BJ (cell line): ENCODE results near the gene ELOVL6. TPM values are rescaled to one million over a fixed set of nuclear protein-coding genes. Genes with fewer than 3 reads are reported as not detected.

Experiments
- CTCF ChIA-PET: fragments of 350-600 bp; formaldehyde crosslinking; extraction: SDS; loops from one replicate; lab custom pipeline; 2021; ENCODE audit warnings: antibody characterized with exemption, inconsistent platforms; lab: Yijun Ruan, JAX
- POLR2A ChIA-PET: fragments of 300-600 bp; sonication (Branson Sonifier 250); formaldehyde crosslinking; extraction: SDS; loops from one replicate; lab custom pipeline; 2021; ENCODE audit warnings: antibody characterized with exemption; lab: Charles Lee
- DNase-seq: peaks from one replicate; pipeline ENCODE4 v3.0.0-alpha.2; 2011; ENCODE audit warnings: low read depth
- H3K27me3 ChIP-seq: 2 replicates; pipeline ENCODE4 v1.6.0; 2011; ENCODE audit warnings: low read length; ENCODE audit not compliant: control insufficient read depth, insufficient read depth
- H3K36me3 ChIP-seq: 2 replicates; pipeline ENCODE4 v1.5.1; 2011; ENCODE audit warnings: low read length; ENCODE audit not compliant: control insufficient read depth, insufficient read depth
- H3K4me3 ChIP-seq: 2 replicates; pipeline ENCODE4 v1.5.1; 2011; ENCODE audit warnings: low read depth, mild to moderate bottlenecking, control low read depth, low read length
- CTCF ChIP-seq: IDR thresholded peaks from 2 replicates; pipeline ENCODE4 v1.5.1; 2011; ENCODE audit warnings: low read depth, mild to moderate bottlenecking, control low read depth, inconsistent platforms, low read length, moderate library complexity; ENCODE audit not compliant: insufficient read depth
- polyA plus RNA-seq: library from polyadenylated mRNA; depleted of rRNA; stranded (reverse); fragments of >200 nt; gene quantifications from 2 replicates; pipeline ENCODE4 v1.2.3, GENCODE V29; 2011

Gene ELOVL6
- polyA plus RNA-seq, 1 experiment, result 7.6 TPM

DNA sequence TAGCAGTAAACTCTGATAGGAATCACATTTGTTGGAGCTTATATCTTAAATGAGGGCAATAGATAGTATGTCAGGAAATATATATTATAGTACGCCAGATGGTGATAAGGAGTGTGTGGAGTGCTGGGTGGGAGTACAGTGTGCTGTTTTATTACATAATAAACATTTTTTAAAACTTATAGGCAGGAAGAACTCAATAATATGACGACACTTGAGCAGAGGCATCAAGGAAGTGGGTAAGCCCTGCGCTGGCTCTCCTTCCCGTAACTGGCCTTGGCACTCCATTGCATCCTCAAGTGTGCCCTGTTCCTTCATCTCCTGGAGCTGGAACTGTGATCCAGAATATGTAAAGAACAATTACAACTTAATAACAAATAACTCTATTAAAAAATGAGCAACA, 123.8 kb downstream of the ELOVL6 start:
- no peaks in the 10 kb centered on the region for H3K36me3 ChIP-seq
- DNase-seq, result no peak
- POLR2A ChIA-PET, result no interaction called here
- TF ChIP-seq CTCF, result no peak
- no peak overlapping the region for H3K4me3 ChIP-seq
- H3K27me3 ChIP-seq, result no peaks in the 10 kb centered on the region
- CTCF ChIA-PET, result no interaction called here

GRCh38 chr4:110073053-110073845, 125.2 kb downstream of the ELOVL6 start:
- H3K36me3 ChIP-seq, result no peaks in the 10 kb centered on the region
- CTCF ChIA-PET, result interaction anchor here (0.6 kb wide), 1 partner anchor 1171 kb away, joined by 8 read pairs; no protein-coding TSS in a partner anchor
- POLR2A ChIA-PET, result no interaction called here
- no peaks in the 10 kb centered on the region for H3K27me3 ChIP-seq
- no peak overlapping the region for H3K4me3 ChIP-seq
- no peak for TF ChIP-seq CTCF
- DNase-seq, result no peak

- no peak for TF ChIP-seq CTCF
- ChIA-PET POLR2A (no interaction called here), CTCF (interaction anchor here (1.3 kb wide), 1 partner anchor 21 kb away, joined by 5 read pairs; no protein-coding TSS in a partner anchor)
- H3K27me3 ChIP-seq, result no peaks in the 10 kb centered on the region
- no peaks in the 10 kb centered on the region for H3K36me3 ChIP-seq
- no peak overlapping the region for H3K4me3 ChIP-seq
- no peak for DNase-seq
Observed at GRCh38 chr4:110071466-110071865, 126.9 kb downstream of the ELOVL6 start.

- H3K4me3 ChIP-seq, result no peak overlapping the region
- DNase-seq, result no peak
- POLR2A ChIA-PET, result no interaction called here
- TF ChIP-seq CTCF, result no peak
- CTCF ChIA-PET, result interaction anchor here (0.6 to 1.0 kb wide), 4 partner anchors 8 to 1917 kb away, joined by 3 to 5 read pairs (median 4); no protein-coding TSS in a partner anchor
- H3K36me3 ChIP-seq, result no peaks in the 10 kb centered on the region
- no peaks in the 10 kb centered on the region for H3K27me3 ChIP-seq
Observed at GRCh38 chr4:110068248-110068647, 130.2 kb downstream of the ELOVL6 start.

GRCh38 chr4:110064934-110065333, 133.5 kb downstream of the ELOVL6 start:
- CTCF ChIA-PET, result interaction anchor here (0.7 to 1.5 kb wide), 2 partner anchors 16 to 66 kb away, joined by 3 to 4 read pairs; no protein-coding TSS in a partner anchor
- H3K27me3 ChIP-seq, result no peaks in the 10 kb centered on the region
- no peak for TF ChIP-seq CTCF
- no peak for DNase-seq
- no peak overlapping the region for H3K4me3 ChIP-seq
- POLR2A ChIA-PET, result no interaction called here
- H3K36me3 ChIP-seq, result no peaks in the 10 kb centered on the region
